Sigmoid colon (tissue), 7 donors: ENCODE results near the gene MNT. TPM values are rescaled to one million over a fixed set of nuclear protein-coding genes. Genes with fewer than 3 reads are reported as not detected.

ENCODE experiments used
- DNase-seq: peaks from one replicate; pipeline ENCODE4 v3.0.0-alpha.2; 2019
- H3K27ac ChIP-seq, 4 donors: fragments of 200-600 bp; sonication (generic); one replicate each; pipeline ENCODE4 v1.5.1; 2016 to 2019; ENCODE audit warnings: mild to moderate bottlenecking in 1 of 4
- H3K27me3 ChIP-seq, 3 donors: fragments of 200-600 bp; sonication (generic); one replicate each; pipeline ENCODE4 v1.5.1; 2019; ENCODE audit warnings: mild to moderate bottlenecking in 1 of 3
- H3K36me3 ChIP-seq, 4 donors: fragments of 200-600 bp; sonication (generic); one replicate each; pipeline ENCODE4 v1.5.1; 2016 to 2019
- H3K4me1 ChIP-seq, 4 donors: fragments of 200-600 bp; sonication (generic); one replicate each; pipeline ENCODE4 v1.5.1; 2017 to 2019
- H3K4me3 ChIP-seq, 4 donors: fragments of 200-600 bp; sonication (generic); one replicate each; pipeline ENCODE4 v1.5.1; 2017 to 2019; ENCODE audit warnings: mild to moderate bottlenecking in 2 of 4, moderate library complexity in 1 of 4
- H3K9me3 ChIP-seq, 4 donors: fragments of 200-600 bp in 3 of 4; sonication (generic) in 3 of 4; one replicate each; pipeline versions ENCODE4 v1.5.1 to v1.6.1; 2013 to 2019
- CTCF ChIP-seq, 4 experiments: fragments of 450-650 bp in 3 of 4; fragments of 200-600 bp in 1 of 4; IDR thresholded peaks; one replicate each; pipeline ENCODE4 v1.5.1; 2016 to 2019; ENCODE audit warnings: antibody characterized with exemption in 4 of 4, mild to moderate bottlenecking in 3 of 4, moderate library complexity in 2 of 4
- EP300 ChIP-seq, 4 donors: sonication (generic); formaldehyde crosslinking; IDR thresholded peaks; one replicate each; pipeline ENCODE4 v1.6.1; 2017; ENCODE audit warnings: antibody characterized with exemption in 4 of 4
- POLR2A ChIP-seq, 2 donors: fragments of 450-650 bp; IDR thresholded peaks; one replicate each; pipeline ENCODE4 v1.6.1; 2016; ENCODE audit warnings: antibody characterized with exemption in 2 of 2, mild to moderate bottlenecking in 2 of 2, moderate library complexity in 2 of 2
- POLR2AphosphoS5 ChIP-seq, 4 donors: sonication (generic); formaldehyde crosslinking; IDR thresholded peaks; one replicate each; pipeline ENCODE4 v1.6.1; 2017; ENCODE audit warnings: antibody characterized with exemption in 4 of 4
- WGBS, 2 donors: extraction: QIAGEN DNeasy Blood & Tissue Kit; methylation state at CpG; one replicate each; pipeline ENCODE4 v1.1.7; 2013; 5-methylcytosine and 5-hydroxymethylcytosine counted together
- intact Hi-C: fragments of 100-400 bp; cut with DNase I; formaldehyde crosslinking; loops from one replicate; pipeline ENCODE4 v1.15.1; 2023
- polyA plus RNA-seq, 3 donors: library from polyadenylated mRNA; stranded (reverse); fragments of 200-250 nt; gene quantifications; one replicate each; pipeline ENCODE4 v1.2.3, GENCODE V29; 2013
- total RNA-seq, 4 donors: library from RNA; depleted of rRNA; stranded (reverse); fragments of >200 nt; gene quantifications; one replicate each; pipeline ENCODE4 v1.1.0, GENCODE V29; 2016
- donor health status: healthy with polysubstance abuse.
- donor health status: Bipolar disorder and iron deficiency.
- donor health status: healthy.

MNT gene
- total and polyA plus RNA-seq, 7 donors: 2.1 to 24.1 (median 7.7) TPM

- intact Hi-C loops: loop anchor here (10.0 kb wide), 1 partner anchor 51 kb away; no protein-coding TSS in a partner anchor
- Histone ChIP-seq H3K27me3 (no peaks in the 10 kb centered on the region), H3K4me3 (no peak overlapping the region), H3K9me3 (no peaks in the 10 kb centered on the region), H3K27ac (peak overlapping the region in 1 of 4 donors; percentile 1), H3K4me1 (peaks cover 0 to 42% (median 35%) of the 10 kb centered on the region in 4 donors), H3K36me3 (peaks cover 3 to 35% (median 5%) of the 10 kb centered on the region in 4 donors)
- no peak for TF ChIP-seq CTCF (IDR thresholded peaks at IDR 0.05)
- no peak for DNase-seq
- WGBS, 2 donors: 96 to 97% methylated on average over 21 of the region's 21 CpGs
Measured at GRCh38 chr17:2363318-2363717, 37.5 kb downstream of the MNT start.

- Histone ChIP-seq H3K36me3 (peaks cover 3 to 35% (median 5%) of the 10 kb centered on the region in 4 donors), H3K4me1 (peaks cover 0 to 38% (median 30%) of the 10 kb centered on the region in 4 donors), H3K27me3 (no peaks in the 10 kb centered on the region), H3K9me3 (no peaks in the 10 kb centered on the region), H3K4me3 (no peak overlapping the region), H3K27ac (no peak overlapping the region)
- DNase-seq: no peak
- intact Hi-C loops: loop anchor here (10.0 kb wide), 1 partner anchor 52 kb away; no protein-coding TSS in a partner anchor
- 96 to 97% methylated on average over 14 of the region's 14 CpGs for WGBS, 2 donors
- TF ChIP-seq POLR2A (IDR thresholded peaks at IDR 0.05) (no peak), EP300 (IDR thresholded peaks at IDR 0.05) (no peak), POLR2AphosphoS5 (IDR thresholded peaks at IDR 0.05) (no peak), CTCF (IDR thresholded peaks at IDR 0.05) (no peak)
Measured at GRCh38 chr17:2362881-2363280, 38.0 kb downstream of the MNT start.

GRCh38 chr17:2362416-2362815, 38.4 kb downstream of the MNT start:
- no peaks in the 10 kb centered on the region for H3K27me3 ChIP-seq
- H3K27ac ChIP-seq: no peak overlapping the region
- H3K4me3 ChIP-seq: no peak overlapping the region
- WGBS, 2 donors: 91 to 96% methylated on average over 19 of the region's 19 CpGs
- H3K9me3 ChIP-seq: no peaks in the 10 kb centered on the region
- no peak for DNase-seq
- peaks cover 0 to 33% (median 27%) of the 10 kb centered on the region in 4 donors for H3K4me1 ChIP-seq
- TF ChIP-seq EP300 (IDR thresholded peaks at IDR 0.05) (no peak), POLR2A (IDR thresholded peaks at IDR 0.05) (no peak), POLR2AphosphoS5 (IDR thresholded peaks at IDR 0.05) (no peak), CTCF (IDR thresholded peaks at IDR 0.05) (no peak)
- intact Hi-C loops: loop anchor here (10.0 kb wide), 1 partner anchor 52 kb away; no protein-coding TSS in a partner anchor
- H3K36me3 ChIP-seq: peaks cover 3 to 35% (median 5%) of the 10 kb centered on the region in 4 donors

GRCh38 chr17:2362016-2362415, 38.8 kb downstream of the MNT start:
- peaks cover 3 to 35% (median 5%) of the 10 kb centered on the region in 4 donors for H3K36me3 ChIP-seq

More at GRCh38 chr17:2362016-2362415, 38.8 kb downstream of the MNT start:
- peaks cover 0 to 29% (median 26%) of the 10 kb centered on the region in 4 donors for H3K4me1 ChIP-seq
- H3K9me3 ChIP-seq: no peaks in the 10 kb centered on the region
- no peak overlapping the region for H3K4me3 ChIP-seq
- WGBS, 2 donors: 97% methylated on average over 20 of the region's 20 CpGs
- H3K27ac ChIP-seq: no peak overlapping the region
- no peaks in the 10 kb centered on the region for H3K27me3 ChIP-seq
- intact Hi-C loops: loop anchor here (10.0 kb wide), 1 partner anchor 53 kb away; no protein-coding TSS in a partner anchor
- no peak for DNase-seq
- TF ChIP-seq CTCF (IDR thresholded peaks at IDR 0.05) (no peak), POLR2A (IDR thresholded peaks at IDR 0.05) (no peak), EP300 (IDR thresholded peaks at IDR 0.05) (no peak), POLR2AphosphoS5 (IDR thresholded peaks at IDR 0.05) (no peak)
